GM04503 (cell line): ENCODE data around the gene DLX4.

ENCODE experiments used
- DNase-seq: peaks from one replicate; pipeline ENCODE4 v3.0.0-alpha.2; 2012; ENCODE audit warnings: low read depth

DLX4 gene

GRCh38 chr17:50014471-50015088 lies 45.6 kb downstream of the DLX4 start:
- no peak for DNase-seq

GRCh38 chr17:50015146-50015545 lies 46.2 kb downstream of the DLX4 start:
- no peak for DNase-seq

GRCh38 chr17:50018909-50019308 lies 49.9 kb downstream of the DLX4 start:
- DNase-seq = no peak

- DNase-seq = no peak
Observed at GRCh38 chr17:50020841-50021599, 52.0 kb downstream of the DLX4 start.

GRCh38 chr17:50021681-50022370 lies 52.8 kb downstream of the DLX4 start:
- DNase-seq = no peak

- no peak for DNase-seq
Observed at GRCh38 chr17:50022463-50023130, 53.6 kb downstream of the DLX4 start.

GRCh38 chr17:50023520-50023919 lies 54.5 kb downstream of the DLX4 start:
- no peak for DNase-seq
